UCSD-AML1 (cell line): ENCODE measurements around the gene CTBP2.

Experiments used
- DNase-seq: peaks from one replicate; lab custom pipeline; 2025; ENCODE audit not compliant: unreplicated experiment; lab: John Stamatoyannopoulos, UW

Gene CTBP2

DNA sequence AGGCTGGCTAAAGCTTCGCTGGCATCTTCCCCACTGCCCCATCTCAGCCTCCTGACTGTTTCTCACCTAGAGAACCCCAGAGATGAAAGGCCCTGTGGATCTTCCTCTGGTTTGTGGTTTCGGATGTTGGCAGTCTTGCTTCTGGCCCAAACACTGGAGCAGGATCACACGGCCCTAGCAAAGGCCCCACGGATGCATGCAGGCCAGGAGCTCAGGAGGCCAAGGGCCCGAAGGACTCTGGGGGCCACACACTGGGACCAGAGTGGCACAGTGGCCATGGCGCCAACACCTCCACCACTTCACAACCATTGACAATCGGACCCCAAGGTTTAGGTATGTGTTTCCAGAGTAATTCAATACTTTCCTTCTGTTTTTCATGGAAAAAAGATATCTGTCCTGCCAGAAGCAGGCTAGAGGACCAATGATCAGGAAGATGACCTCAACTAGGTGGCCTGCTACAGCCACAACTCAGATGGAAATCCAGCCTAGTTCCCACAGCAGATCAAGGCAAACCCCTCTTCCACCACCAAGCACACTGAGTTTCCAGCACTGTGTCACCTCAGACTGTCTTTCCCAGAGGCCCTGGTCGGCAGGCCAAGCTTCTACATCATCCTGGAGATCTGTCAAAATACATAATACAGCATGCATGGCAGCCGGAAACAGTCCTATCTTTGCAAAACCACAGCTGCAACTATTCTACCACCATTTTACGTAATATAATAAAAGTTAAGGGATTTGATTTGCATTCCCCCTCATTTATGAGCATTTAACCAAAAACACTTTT lies 53.0 kb downstream of the CTBP2 start:
- no peak for DNase-seq

DNA sequence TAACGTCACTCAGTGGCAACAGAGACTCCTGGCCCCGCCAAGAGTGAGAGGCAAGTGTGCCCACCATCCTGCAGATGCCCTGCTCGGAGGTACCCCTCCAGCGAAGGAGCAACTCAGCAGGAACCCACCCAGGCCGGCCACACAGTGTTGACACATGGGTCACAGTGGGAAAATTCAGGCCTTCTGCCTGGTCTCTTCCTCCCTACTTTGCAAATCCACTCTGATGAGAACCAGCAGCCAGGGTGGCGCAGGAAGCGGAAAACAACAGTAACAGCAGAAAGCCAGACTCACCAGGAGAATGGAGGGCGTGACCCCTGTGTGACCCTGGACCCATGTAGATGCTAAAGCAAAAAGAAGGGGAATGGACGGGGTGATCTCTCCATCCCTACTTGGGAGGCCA lies 53.8 kb downstream of the CTBP2 start:
- DNase-seq, result no peak

DNA sequence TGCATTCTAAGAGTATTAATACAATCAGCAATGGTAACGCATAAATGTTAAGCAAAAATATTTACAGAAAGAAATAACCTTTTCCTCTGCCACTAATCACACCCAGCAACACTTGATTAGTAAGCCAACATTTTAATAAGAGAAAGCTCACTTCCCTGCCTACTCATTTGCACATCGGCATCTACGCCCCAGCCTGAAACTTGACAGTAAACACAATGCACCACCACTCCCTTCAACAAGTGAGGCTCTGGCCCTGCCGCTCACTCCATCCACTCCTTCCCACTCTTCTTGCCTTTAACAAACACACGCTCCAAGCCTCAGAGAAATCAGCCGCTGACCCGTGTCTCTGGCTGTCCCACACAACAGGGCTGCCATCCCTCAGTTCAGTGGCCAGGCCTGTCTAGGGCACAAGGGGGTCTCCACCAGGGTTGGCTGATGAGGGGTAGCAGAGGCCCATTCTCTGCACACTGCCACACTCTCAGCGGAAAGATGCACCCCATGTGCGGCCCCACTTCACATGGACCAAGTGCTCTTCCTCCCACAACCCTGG lies 54.6 kb downstream of the CTBP2 start:
- DNase-seq, result no peak

DNA sequence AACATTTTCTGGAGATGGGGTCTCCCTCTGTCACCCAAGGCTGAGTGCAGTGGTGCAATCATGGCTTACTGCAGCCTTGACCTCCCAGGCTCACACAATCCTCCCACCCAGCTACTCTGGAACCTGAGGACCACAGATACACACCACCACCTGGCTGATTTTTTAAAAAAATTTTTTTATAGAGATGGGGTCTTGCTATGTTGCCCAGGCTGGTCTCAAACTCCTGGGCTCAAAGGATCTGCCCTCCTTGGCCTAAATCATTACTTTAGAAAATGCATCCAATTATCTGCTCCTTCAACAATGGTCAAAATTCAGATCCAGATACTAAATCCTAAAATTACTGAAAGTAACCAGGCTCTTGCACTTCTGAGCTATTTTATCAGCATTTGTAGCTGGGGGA lies 55.2 kb downstream of the CTBP2 start:
- DNase-seq, result no peak

DNA sequence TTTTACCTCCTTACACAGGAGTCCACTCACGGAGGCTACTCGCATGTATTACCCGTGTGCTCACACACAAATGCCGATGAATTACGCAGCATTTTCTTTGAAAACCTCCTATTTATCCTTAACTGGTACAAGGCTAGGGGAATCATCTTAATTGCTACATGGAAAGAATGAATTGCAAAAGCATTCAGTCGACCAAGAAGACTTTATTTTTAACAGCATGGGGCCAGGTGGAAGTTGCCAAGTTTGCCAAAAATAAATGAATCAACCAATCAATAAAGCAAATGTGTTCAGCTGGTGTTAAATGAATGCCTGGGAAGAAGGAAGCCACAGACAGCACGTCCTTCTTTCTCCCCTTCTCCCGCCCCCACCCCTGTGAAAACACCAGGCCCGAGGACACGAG lies 55.8 kb downstream of the CTBP2 start:
- no peak for DNase-seq

DNA sequence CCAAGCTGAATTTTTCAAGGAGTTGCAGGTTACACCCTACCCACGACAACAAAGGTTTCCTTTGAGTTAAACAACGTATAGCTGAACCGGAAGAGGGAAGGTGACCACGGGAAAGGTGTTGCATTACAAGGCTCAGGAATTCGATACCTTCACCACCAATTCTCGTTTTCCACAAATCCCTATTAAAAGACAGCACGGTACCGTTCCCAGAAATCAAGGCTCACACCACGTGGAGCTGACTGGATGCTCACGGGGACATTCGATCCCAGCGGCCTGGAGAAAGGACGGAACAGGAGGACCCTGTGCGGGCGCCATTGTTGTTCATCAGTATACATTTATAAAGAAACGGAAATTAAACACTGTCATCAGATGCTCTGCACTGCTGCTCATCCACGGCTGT lies 56.4 kb downstream of the CTBP2 start:
- DNase-seq, result no peak

DNA sequence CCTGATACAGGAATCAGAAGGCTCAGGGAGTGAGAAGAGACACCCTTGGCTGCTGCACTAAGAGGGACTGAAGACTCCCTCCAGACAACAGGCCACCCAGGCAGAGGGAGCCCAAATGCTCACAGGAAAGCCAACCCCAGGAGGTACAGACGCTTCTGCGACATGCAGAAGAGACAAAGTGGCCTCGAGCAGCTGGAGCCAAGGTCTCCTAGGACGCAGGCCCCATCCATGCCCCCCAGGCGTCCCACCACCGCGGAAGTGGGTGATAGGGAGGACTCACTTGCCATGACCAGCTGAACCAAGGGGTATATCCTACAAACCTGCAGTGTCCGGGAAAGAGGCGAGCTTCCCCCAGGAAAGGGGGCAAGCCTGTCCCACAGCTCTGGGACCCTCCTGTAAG lies 56.9 kb downstream of the CTBP2 start:
- no peak for DNase-seq

DNA sequence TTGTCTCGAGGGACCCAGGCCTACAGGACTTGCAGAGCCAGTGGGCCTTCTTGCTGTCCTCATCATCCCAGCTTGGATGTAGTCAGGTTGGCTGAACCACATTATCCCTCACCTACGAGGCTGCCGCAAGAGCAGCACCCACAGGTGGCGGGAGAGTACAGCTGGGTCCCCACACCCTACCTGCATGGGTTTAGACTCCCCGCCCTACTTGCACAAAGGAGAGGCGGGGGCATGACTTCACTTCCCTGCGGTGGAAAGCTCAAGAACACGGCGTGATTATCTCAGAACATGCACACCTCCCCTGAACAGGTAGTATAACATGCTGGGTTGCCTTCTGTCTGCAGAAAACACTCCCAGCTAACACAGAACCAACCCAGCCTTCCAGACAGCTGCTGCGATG lies 57.5 kb downstream of the CTBP2 start:
- DNase-seq, result no peak

DNA sequence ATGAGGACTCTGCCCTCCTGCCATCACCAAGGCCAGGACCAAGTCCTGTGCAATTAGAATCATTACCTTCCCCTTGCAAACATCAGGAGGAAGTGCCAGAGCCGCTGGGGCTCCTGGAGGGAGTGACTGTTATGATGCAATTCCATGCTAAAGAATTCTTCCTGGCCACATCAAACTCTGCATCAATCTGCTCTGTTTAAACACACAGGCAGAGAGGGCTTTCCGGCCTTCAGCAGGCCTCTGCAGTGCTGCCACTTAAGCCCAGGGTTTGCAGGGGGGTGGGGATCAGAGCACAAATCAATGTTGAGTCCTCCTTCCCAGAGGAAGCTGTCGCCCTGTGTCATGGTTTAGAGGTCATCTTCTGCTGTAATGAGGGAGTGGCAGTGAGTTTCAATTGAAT lies 58.1 kb downstream of the CTBP2 start:
- DNase-seq, result peak; percentile 26

DNA sequence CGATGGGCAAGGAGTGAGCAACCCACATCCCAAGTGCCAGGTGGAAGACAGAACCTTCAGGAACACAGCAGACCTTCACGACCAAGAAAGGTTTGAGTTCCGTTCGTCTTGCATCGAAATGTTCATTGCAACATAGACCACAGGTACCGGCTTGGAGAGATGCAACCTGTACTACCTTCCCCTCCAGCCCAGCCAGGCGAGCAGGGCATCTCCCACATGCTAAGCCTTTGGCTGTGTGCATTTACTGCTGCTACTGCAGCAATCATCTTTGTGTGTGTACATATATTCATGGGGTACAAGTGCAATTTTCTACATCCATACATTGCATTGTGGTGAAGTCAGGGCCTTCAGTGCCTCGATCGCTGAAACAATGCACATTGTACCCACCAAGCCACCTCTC lies 58.8 kb downstream of the CTBP2 start:
- no peak for DNase-seq

DNA sequence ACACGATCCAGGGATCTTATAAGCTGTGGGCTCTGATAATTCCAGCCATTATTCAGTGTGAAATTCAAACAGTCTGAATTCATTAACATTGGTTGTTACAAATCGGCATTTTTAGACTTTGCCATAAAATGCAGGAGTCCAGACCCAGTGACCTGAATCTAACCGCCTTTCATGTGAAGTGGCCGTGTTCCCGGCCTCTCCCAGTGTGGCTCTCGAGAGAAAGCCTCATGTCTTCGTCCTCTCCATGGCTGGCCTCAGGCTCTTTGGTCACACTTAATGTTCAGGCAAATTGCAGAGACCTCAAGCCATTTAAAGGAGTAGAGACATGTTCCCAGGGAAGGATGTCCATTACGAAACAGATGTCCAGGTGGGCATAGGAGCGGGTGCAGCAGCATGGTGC lies 59.3 kb downstream of the CTBP2 start:
- no peak for DNase-seq

DNA sequence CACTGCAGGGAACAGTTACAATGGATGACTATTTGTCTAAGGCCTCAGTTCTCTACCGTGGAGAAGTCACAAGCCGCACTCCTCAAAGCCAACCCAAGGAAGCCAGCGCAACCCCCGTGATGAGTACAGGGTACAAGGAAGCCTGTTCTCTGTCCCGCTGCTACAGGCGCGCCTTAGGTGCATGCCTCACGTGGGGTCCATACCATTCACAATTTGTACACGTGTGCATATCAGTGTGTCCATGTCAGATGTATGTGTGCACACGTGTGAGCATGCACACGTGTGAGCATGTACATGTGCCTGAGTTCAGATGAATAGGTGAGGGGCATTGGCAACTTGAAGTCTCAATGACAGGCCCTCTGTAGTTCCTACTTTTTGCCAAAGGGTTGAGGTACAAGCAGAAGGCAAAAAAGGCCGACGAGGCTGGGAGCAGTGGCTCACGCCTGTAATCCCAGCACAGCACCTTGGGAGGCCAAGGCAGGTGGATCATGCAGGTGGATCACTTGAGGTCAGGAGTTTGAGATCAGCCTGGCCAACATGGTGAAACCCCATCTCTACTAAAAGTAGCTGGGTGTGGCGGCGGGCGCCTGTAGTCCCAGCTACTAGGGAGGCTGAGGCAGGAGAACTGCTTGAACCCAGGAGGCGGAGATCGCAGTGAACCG lies 62.8 kb downstream of the CTBP2 start:
- DNase-seq, result no peak

DNA sequence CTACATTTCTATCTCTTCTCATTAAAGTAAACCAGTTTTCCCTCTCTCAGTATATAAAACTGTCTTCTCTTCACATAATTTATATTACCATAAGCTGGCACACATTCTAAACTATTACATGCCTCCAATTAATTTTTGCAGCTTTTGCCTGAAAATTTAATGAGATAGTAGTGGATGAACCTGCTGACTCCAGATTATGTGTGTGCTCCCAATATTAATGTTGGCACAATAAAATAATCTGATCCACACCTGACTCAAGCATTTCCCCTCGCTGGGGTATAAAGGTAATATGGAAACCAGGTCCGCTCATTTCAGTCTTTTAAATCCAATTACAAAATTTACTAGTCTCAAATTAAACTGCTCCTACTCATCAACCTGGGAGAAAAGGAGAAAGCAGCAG lies 63.4 kb downstream of the CTBP2 start:
- no peak for DNase-seq

DNA sequence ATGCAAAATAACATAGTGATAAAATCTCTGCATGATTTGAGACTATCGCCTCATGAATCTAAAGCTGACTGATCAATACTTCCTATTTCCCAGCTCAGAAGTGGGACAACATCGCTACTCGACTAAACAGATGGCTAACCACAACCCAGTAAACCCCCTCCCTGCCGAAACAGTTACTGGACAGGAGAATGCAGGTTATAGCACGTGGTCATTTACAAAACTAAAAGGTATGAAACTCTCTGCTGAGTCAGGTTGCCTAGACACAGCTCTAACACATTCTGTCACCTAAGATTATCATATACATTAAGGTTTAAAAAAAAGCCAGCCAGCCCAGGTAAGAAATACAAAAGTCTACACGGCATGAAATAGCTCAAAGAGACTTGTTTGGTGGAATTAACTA lies 64.0 kb downstream of the CTBP2 start:
- DNase-seq, result no peak

DNA sequence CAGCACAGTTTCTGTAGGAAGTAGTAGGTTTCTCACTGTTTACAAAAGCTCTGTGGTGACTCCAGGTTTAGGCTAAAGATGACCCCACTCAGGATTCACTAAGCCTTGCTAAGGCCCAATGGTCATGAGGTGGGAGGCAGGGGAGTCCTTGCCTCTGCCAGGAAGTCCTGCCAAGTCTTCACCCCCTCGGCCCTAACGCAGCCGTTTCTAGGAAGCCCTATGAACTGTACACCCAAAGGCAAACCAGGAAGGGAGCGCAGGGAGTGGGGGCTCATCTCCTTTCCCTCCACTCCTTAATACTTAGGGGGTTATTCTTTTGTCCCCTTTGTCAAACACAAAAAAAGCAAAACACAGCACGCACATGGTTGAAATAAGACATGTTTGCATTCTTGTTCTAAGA lies 64.6 kb downstream of the CTBP2 start:
- DNase-seq, result no peak

DNA sequence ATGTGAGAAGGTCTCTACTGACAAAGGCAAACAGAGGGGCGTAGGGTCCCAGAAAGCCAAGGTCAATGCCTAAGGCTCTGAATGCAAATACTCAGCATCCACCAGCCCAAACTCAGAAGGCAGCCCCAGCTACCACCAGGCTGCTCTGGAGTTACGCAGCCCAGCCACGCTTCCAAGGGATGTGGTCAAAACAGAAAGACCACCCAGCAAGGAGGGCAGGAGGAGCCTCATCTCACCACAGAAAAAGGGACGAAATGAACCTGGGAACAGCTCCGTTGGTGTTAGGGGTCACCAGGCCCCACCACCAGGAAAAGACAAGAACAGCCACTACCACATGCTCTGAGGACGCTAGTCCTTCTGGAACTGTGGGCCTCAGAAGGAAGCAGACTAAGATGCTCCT lies 65.1 kb downstream of the CTBP2 start:
- no peak for DNase-seq

DNA sequence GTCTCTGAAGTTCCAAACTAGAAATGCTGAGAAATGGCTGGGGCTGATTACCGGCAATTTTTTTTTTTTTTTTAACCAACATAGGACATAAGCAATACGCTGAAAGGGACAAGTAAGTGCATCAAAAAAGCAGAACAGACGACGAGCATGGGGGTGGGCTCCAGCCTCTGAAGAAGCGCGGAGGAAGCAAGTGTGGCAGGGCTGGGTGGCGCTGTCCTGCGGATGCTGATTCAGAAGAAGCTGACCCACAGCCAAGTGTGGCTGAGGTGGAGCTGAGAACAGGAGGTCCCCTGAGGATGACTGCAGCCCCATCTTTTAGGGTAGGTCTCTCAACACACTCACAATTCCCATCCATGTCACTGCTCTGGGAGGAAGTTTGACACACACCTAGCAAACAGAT lies 65.6 kb downstream of the CTBP2 start:
- no peak for DNase-seq

DNA sequence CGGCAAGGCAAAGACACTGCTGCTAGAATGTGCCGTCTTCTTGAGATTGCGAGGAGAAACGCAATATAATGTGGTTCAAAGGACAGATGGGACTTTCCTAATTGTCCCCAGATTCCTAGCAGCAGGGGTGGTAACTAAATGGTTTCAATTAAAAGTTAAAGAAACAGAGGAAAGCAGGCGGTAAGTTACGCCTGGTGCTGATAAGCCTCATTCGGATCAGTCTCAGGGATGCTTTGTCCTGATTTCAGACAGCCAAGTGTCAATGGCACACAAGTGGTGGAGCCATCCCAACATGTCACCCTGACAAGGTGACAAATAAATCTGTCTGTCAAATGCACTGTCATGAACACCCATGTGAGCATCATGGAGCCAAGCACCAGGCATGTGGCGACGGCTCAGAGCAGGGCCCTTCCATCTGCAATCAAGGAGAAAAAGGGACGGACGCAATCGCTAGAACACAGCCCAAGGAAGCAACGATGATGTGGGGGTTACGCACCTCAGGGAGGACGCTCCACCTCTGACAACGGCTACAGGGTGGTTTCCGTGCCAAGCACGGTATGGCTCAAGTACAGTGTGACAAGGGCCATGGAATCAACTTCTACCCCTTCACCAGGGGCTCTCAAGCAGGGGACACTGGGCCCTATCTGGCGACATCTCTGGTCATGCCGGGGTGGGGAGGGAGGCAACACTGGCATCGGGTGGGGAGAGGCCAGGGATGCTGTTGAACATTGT lies 66.2 kb downstream of the CTBP2 start:
- DNase-seq, result no peak

DNA sequence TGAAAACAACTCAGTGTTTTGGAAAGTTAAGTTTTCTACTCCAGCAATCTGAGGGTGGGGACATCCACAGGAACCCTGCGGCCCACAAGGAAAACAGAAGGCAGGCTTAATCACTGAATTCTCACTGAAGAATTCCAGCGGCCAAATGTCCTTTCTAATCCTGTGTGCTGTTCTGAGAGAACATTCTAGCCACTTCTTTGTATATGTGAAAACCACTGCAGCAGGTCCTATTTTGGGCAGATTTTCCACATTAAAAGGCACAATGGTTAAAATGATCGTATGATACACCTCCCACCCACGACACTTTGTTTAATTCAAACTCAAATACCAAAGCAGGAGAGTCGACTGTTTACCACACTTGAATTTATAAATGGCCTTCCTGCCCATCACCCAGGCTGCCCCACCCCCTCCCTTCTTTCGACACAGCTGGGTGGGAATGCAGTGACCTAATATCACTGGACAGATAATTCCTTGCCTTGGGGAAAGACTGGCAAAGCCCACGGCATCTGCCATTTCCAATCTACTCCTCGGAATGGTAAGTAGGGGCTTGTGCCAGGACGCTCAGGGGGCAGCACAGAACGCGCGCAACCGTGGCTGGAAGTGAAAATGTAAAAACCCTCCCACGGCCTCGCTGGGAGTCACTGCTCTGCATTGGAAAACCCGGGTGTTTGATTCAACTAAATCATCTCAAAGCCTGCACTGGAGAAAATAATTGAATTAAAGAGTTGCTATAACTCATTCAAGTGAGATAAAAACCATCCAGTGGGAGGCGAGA lies 67.0 kb downstream of the CTBP2 start:
- no peak for DNase-seq

DNA sequence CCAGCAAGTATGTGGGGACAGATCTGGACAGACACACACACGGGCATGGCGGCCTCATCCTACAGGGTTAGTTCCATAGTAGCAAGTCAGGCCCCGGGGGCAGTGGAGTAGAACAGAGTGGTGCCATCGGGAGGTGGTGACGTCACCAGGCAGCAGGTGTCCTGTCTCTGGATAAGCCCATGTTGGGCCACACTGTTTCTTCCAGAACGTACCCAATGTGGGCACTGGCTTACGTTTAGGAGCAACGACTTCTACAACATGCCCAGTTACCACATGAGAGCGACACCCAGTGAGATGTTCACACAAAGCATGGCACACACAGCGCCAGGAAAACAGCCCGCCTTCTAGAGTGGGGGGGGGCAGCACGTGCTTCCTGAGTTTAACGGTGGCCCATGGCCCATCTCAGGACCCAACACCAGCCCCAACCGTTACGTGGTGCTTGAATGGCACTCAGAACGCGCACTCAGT lies 67.8 kb downstream of the CTBP2 start:
- no peak for DNase-seq

DNA sequence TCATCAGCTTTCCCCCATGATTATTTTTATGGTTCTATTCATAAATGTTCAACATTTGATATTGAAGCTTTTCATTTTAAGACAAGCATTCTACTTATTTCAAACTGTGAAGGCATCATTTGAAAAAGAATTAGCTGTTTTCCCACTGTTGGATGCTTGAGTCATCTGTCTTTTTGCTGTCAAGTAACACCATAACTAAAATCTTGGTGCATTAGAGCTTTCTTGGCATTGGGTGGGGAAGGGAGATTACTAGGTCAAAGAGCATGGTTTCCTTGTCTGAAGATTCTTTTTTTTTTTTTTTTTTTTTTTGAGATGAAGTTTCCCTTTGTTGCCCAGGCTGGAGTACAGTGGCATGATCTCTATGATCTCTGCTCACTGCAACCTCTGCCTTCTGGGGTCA lies 68.5 kb downstream of the CTBP2 start:
- no peak for DNase-seq
